Stimulated activated CD4-positive, alpha-beta T cell treated with anti-CD3 and anti-CD28 coated beads, Interleukin-15, amount 100 ng/mL, for 24 hours (primary cell): Measurements from ENCODE around the gene MRPL23.

Experiments used
- DNase-seq: peaks from one replicate; pipeline ENCODE4 v3.0.0-alpha.2; 2020

MRPL23 gene

GRCh38 chr11:1959786-1960185 is 12.7 kb downstream of the MRPL23 start:
- DNase-seq = no peak

GRCh38 chr11:1963864-1964263 is 16.7 kb downstream of the MRPL23 start:
- DNase-seq = no peak

GRCh38 chr11:1964348-1964747 is 17.2 kb downstream of the MRPL23 start:
- DNase-seq = no peak

GRCh38 chr11:1964955-1965354 is 17.8 kb downstream of the MRPL23 start:
- DNase-seq = no peak

- DNase-seq = no peak
These were observed 19.4 kb downstream of the MRPL23 start for GRCh38 chr11:1966531-1966930.

- DNase-seq = no peak
These were observed 20.6 kb downstream of the MRPL23 start for GRCh38 chr11:1967641-1968225.

GRCh38 chr11:1968454-1969002 is 21.4 kb downstream of the MRPL23 start:
- DNase-seq = no peak

GRCh38 chr11:1969035-1969434 is 21.9 kb downstream of the MRPL23 start:
- DNase-seq = no peak

- DNase-seq = no peak
These were observed 22.6 kb downstream of the MRPL23 start for GRCh38 chr11:1969776-1970175.

- no peak for DNase-seq
These were observed 23.8 kb downstream of the MRPL23 start for GRCh38 chr11:1970956-1971355.

GRCh38 chr11:1975185-1975584 is 28.1 kb downstream of the MRPL23 start:
- DNase-seq = no peak

- no peak for DNase-seq
These were observed 31.8 kb downstream of the MRPL23 start for GRCh38 chr11:1978720-1979473.

GRCh38 chr11:1979607-1980006 is 32.5 kb downstream of the MRPL23 start:
- no peak for DNase-seq

- no peak for DNase-seq
These were observed 35.9 kb downstream of the MRPL23 start for GRCh38 chr11:1982873-1983600.

GRCh38 chr11:1983601-1983961 is 36.4 kb downstream of the MRPL23 start:
- no peak for DNase-seq

- DNase-seq = no peak
These were observed 39.9 kb downstream of the MRPL23 start for GRCh38 chr11:1987024-1987423.

- DNase-seq = no peak
These were observed 41.0 kb downstream of the MRPL23 start for GRCh38 chr11:1988174-1988573.

GRCh38 chr11:1988667-1989317 is 41.7 kb downstream of the MRPL23 start:
- no peak for DNase-seq

GRCh38 chr11:1989953-1990352 is 42.8 kb downstream of the MRPL23 start:
- DNase-seq = no peak

GRCh38 chr11:1990872-1991578 is 43.9 kb downstream of the MRPL23 start:
- no peak for DNase-seq

- DNase-seq = no peak
These were observed 45.0 kb downstream of the MRPL23 start for GRCh38 chr11:1992111-1992510.

GRCh38 chr11:1994121-1994520 is 47.0 kb downstream of the MRPL23 start:
- DNase-seq = no peak

- DNase-seq = no peak
These were observed 50.6 kb downstream of the MRPL23 start, which contains the start of gene H19 for GRCh38 chr11:1997755-1998154. TSS of gene H19 (minus strand) at chr11:1997842.
